Measurements from ENCODE around the gene CIAO1.
"Not testable (repeated sequence)": the region's sequence is repeated elsewhere in the genome, so short reads cannot be mapped to it uniquely, and the experiment has no call there.

The CIAO1 gene

DNA sequence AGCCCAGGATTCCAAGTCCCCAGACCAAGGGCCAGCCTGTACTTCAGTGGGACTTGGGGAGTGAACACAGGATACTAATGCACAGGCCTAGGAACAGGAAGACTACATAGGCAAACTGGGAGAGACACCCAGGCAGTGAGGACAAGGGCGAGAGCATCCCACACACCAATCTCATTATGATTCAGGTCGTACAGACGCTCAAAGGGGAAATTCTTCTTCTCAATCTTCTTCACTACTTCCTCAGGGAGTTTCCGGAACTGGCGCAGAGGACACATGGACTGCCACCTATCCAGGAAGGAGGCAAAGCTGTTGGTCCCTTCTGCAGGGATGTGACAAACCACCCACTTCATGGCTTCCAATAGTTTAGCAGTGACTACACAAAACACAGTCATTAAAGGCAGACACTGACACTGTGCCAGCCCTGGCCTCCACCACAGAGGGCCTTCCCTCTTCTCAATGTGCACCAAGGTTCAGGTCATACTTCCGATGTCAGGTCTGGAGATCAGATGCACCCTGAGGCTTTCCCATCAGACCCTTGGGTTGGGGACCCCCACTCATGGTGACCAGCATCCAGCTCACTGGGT, 21.3 kb downstream of the CIAO1 start:
- DNase-seq: no peak

DNA sequence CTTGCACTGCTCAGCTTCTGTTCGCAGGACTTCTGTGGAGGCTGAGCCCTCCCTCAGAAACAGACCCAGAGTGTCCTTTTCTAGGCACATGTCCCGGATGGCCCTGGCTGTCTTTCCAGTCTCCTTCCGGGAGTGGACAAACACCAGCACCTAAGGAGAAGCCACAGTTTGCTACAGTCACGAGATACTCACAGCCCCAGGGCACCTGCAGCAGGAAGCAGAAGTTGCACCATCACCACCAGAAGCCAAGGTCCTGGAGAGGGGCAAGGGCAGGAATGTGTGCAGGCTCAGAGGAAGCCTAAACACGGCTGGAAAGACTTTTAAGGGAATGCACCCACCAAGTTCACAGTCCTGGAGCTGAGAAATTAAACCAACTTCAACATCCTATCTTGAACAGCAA, 25.7 kb downstream of the CIAO1 start:
- DNase-seq: no peak

- DNase-seq: not testable (repeated sequence)
Measured at GRCh38 chr2:96294271-96294670, 28.2 kb downstream of the CIAO1 start.

GRCh38 chr2:96296925-96297324, 30.9 kb downstream of the CIAO1 start:
- DNase-seq: no peak

DNA sequence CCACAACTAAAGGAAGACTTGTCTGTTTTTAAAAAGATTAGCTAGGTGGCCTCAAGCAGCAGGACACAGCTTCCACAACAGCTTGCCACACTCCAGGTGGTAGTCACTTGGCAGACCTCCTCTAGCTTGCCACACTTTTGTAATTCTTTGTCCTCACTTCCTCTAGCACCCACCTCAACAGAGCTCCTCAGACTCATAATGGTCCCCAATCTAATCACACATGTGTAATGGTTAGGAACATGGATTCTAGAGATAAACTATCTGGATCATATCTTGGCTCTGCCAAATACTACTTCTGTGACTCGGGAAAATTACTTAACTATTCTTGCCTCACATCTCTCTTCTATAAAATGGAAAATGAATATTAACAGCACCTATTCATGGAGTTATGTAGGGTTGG, 35.8 kb downstream of the CIAO1 start:
- no peak for DNase-seq

- DNase-seq: no peak
Measured at GRCh38 chr2:96304606-96305005, 38.6 kb downstream of the CIAO1 start.

DNA sequence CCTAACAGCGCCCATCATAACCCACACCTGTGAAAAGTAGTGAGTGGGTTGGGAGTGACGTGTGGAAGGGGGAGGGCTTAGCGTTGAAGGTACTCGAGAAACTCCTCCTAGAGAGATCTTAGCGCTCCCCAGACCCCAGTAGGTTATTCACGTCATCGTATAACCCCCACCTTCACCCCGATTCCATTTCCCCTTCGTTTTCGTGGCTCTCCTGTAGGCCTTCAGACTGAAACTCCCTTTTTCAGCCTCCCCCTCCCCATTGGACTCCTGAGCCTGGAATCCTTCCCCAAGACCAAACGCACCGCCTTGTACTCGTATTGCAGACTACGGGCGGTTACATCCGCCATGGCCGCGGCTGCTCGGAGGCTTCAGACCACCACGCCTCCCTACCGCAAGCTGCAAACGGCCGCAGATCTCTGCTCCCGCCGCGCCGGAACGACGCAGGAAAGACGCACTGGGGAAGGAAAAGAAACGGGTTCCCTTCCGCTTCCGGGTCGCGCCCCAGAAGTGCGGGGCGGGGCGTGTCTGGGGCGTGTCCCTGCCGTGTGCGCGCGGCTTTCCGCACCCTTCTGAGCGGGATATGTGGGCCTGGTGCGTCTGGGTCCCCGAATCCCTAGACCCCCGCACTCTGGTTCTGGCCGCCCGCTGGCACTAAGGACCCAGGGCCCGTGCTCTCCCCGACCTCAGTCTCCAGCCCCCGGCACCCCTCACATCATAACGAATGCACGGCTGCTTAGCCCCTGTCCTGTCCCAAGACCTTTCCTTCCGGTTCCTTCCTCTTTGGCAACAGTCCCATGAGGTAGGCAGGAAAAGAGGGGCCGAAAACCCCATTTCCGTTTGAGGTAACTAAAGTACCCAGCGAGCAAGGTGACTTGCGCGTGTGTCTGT, 39.3 kb downstream of the CIAO1 start, which contains the start of gene SNRNP200:
Gene SNRNP200 (minus strand): TSS at position 456 of the 888 bp plus-strand sequence. CDS start 109 bp downstream, at position 347.
- DNase-seq: peak; percentile 82

GRCh38 chr2:96305979-96306308, 39.9 kb downstream of the CIAO1 start:
- DNase-seq: no peak

GRCh38 chr2:96306370-96306769, 40.3 kb downstream of the CIAO1 start:
- DNase-seq: no peak

DNA sequence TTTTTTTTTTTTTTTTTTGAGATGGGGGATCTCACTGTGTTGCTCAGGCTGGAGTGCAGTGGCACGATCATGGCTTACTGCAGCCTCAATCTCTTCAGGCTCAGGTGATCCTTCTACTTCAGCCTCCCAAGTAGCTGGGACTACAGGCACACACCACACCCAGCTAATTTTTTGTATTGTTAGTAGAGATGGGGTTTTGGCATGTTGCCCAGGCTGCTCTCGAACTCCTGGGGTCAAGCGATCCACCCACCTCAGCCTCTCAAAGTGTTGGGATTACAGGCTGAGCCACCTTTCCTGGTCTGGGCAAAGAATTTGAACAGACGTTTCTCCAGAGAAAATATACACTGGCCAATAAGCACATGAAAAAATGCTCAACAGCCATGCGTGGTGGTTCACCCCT, 42.2 kb downstream of the CIAO1 start:
- no peak for DNase-seq

GRCh38 chr2:96315005-96315399, 49.0 kb downstream of the CIAO1 start:
- DNase-seq: no peak

DNA sequence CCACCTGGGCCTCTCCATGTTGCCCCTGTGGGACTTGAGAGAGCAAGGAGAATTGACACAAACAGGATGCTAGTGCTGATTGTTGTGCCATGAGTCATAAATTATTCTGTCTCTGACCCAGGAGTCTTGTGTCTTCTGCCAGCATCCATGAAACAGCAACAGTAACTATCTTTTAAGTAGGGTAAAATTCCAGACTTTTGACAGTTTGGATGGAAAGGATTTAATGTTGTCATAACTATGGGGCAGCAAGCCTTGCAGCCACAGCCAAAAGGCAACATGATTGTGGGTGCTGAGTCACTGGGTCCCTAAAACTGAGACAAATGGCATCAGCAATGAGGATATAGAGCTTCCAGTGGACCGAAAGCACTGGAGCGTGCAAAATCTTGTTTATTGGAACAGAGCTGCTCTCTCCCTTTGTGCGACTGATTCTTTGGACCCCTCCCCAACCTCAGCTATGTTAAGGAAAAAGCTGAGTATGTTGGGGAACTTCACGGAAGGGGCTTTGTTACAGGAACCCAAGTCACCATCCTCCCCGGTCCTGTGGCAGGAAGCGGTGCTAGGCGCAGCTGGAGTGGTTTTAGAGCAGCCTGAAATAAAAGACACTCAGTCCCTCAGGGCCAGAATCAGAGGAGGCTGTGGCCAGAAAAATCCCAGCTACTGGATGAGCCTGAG, 49.5 kb downstream of the CIAO1 start:
- DNase-seq: peak; percentile 78

GRCh38 chr2:96316999-96317398, 51.0 kb downstream of the CIAO1 start:
- no peak for DNase-seq

DNA sequence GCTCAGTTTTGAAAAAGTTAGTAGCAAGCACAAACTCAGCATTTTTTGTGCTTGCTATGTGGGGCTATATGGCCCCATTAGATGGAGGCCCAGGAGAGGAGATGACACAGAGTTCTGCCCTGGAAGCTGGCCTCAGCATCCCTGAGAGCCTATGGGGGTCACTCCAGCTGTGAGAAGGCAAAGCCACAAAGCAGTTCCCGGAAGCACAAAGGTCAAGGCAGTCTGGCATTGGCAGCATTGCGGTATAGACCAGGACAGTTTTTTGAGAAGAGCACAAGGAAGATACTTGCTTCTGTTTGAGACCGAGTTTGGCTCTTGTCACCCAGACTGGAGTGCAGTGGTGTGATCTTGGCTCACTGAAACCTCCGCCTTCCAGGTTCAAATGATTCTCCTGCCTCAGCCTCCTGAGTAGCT, 51.6 kb downstream of the CIAO1 start:
- no peak for DNase-seq

GRCh38 chr2:96318723-96319122, 52.7 kb downstream of the CIAO1 start:
- no peak for DNase-seq

DNA sequence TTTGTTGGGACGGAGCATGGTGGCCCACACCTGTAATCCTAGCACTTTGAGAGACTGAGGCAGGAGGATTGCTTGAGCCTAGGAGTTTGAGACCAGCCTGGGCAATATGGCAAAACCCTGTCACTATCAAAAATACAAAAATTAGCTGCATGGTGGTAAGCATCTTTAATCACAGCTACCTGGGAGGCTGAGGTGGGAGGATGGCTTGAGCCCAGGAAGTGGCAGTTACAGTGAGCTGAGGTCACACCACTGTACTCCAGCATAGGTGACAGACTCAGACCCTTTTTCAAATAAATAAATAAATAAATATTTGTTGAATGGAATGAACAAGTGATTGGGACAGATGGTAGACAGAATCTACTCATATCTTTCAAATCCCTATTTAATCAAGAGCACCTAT, 53.4 kb downstream of the CIAO1 start:
- DNase-seq: no peak

- no peak for DNase-seq
Measured at GRCh38 chr2:96320326-96320725, 54.3 kb downstream of the CIAO1 start.

DNA sequence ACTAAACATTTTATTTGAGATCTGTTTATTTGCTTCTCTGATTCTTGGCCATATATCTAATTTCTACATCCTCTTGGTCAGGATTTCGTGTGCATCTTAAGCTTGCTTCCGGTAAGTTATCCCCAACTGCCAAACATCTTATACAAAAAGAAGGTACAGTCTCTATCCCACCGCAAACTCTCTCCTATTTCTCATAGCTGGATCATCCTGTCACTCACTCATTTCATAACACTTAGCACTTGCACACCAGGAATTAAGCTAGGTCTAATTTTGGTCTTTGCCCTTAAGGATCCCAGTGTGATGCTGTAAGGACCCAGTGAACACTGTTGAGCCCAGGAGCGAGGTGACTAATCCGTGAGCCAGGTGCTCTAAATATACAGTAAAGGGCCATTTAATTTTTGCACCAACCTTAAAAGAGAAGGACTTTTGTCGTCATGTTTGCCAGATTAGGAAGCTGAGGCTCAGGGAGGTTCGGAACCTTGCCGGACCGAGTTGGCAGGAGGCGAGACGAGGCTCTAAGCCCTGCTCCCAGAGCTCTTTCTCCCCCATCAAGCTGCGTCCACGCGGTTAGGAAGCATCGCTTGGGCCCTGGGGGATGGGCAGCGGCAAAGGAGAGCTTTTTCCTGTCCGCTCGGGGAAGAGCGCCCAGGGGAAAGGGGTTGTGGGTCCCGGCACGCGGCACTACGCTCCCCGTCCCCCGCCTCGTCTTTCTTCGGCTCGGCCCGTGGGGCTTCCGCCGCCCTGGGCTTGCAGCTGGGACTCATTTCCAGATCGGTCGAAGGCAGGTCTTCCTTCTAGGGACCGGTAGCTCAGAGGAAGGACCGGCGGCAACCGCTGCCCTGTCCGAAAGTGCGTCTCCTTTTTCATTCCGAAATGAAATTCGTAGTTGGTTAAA, 55.0 kb downstream of the CIAO1 start:
- peak; percentile 22 for DNase-seq
